Measurements from ENCODE around the gene SASH1.

Gene SASH1

GRCh38 chr6:148303616-148304015 lies 39.0 kb upstream of the SASH1 start (continued):
- TF ChIP-seq ZBTB6 (tag by site-specific recombination; IDR thresholded peaks at IDR 0.05) = no peak
- TF ChIP-seq ZNF121 (tag by site-specific recombination; IDR thresholded peaks at IDR 0.05) = peak; percentile 29; the same call in 1 of the 2 replicates
- TF ChIP-seq ZNF555 (tag by site-specific recombination; conservative IDR thresholded peaks at IDR 0.05) = peak; percentile 94
- peak; percentile 91 for TF ChIP-seq ZNF510 (tag by site-specific recombination; IDR thresholded peaks at IDR 0.05; ENCODE audit: insufficient replicate concordance)
- peak; percentile 94 for TF ChIP-seq ZNF140 (tag by site-specific recombination; IDR thresholded peaks at IDR 0.05)
- TF ChIP-seq ZSCAN18 (tag by site-specific recombination; IDR thresholded peaks at IDR 0.05) = no peak
- TF ChIP-seq IKZF3 (tag by site-specific recombination; IDR thresholded peaks at IDR 0.05) = no peak
- TF ChIP-seq ZNF626 (tag by site-specific recombination; IDR thresholded peaks at IDR 0.05) = no peak
- TF ChIP-seq ZNF530 (tag by site-specific recombination; IDR thresholded peaks at IDR 0.05; ENCODE audit: low read depth) = 0 out of 2 replicates have a peak, but pooled peaks have one; percentile 55
- 0 out of 2 replicates have a peak, but pooled peaks have one; percentile 13 for TF ChIP-seq ZNF704 (tag by site-specific recombination; IDR thresholded peaks at IDR 0.05)
- no peak for TF ChIP-seq HIC1 (tag by site-specific recombination; IDR thresholded peaks at IDR 0.05)
- TF ChIP-seq YY1 (tag by site-specific recombination; IDR thresholded peaks at IDR 0.05) = no peak
- 0 out of 2 replicates have a peak, but pooled peaks have one; percentile 54 for TF ChIP-seq ZNF404 (tag by site-specific recombination; IDR thresholded peaks at IDR 0.05)

GRCh38 chr6:148304976-148305375 lies 37.7 kb upstream of the SASH1 start:
- no peaks in the 10 kb centered on the region for H3K9me3 ChIP-seq (ENCODE audit: control insufficient read depth, insufficient read depth, low read depth, low read length)
- no peak for TF ChIP-seq ZNF140 (tag by site-specific recombination; IDR thresholded peaks at IDR 0.05)
- no peak for TF ChIP-seq ZNF146 (tag by site-specific recombination; IDR thresholded peaks at IDR 0.05)
- no peak for TF ChIP-seq ZNF548 (tag by site-specific recombination; IDR thresholded peaks at IDR 0.05)
- no peak for TF ChIP-seq SP2 (tag by site-specific recombination; IDR thresholded peaks at IDR 0.05)
- TF ChIP-seq ZNF561 (tag by site-specific recombination; IDR thresholded peaks at IDR 0.05; ENCODE audit: borderline replicate concordance) = no peak
- TF ChIP-seq GLI4 (tag by site-specific recombination; IDR thresholded peaks at IDR 0.05) = no peak
- no peaks in the 10 kb centered on the region for H3K4me1 ChIP-seq (ENCODE audit: control insufficient read depth, insufficient read depth, low read length)
- CTCF ChIA-PET = interaction anchor here (0.6 to 1.2 kb wide), 3 partner anchors 160 to 1690 kb away, joined by 3 to 6 read pairs (median 4); no protein-coding TSS in a partner anchor
- H3K27ac ChIP-seq (ENCODE audit: extremely low read depth, low read depth, low read length) = no peak overlapping the region
- H3K36me3 ChIP-seq (ENCODE audit: control insufficient read depth in 2 of 2, insufficient read depth in 1 of 2, low read length in 2 of 2) = no peaks in the 10 kb centered on the region
- POLR2A ChIA-PET = no interaction called here
- no peak overlapping the region for H3K4me3 ChIP-seq (ENCODE audit: low read depth, low read length)

GRCh38 chr6:148306286-148306685 lies 36.4 kb upstream of the SASH1 start:
- ChIA-PET POLR2A (no interaction called here), CTCF (no interaction called here)
- Histone ChIP-seq H3K4me3 (ENCODE audit: low read depth, low read length) (no peak overlapping the region), H3K27ac (ENCODE audit: extremely low read depth, low read depth, low read length) (no peak overlapping the region), H3K36me3 (ENCODE audit: control insufficient read depth in 2 of 2, insufficient read depth in 1 of 2, low read length in 2 of 2) (no peaks in the 10 kb centered on the region), H3K4me1 (ENCODE audit: control insufficient read depth, insufficient read depth, low read length) (no peaks in the 10 kb centered on the region), H3K9me3 (ENCODE audit: control insufficient read depth, insufficient read depth, low read depth, low read length) (no peaks in the 10 kb centered on the region)
- TF ChIP-seq ZNF280C (tag by site-specific recombination; IDR thresholded peaks at IDR 0.05) (no peak), ZBTB20 (tag by site-specific recombination; IDR thresholded peaks at IDR 0.05) (no peak), BCL6B (tag by site-specific recombination; IDR thresholded peaks at IDR 0.05) (no peak), ZNF157 (tag by site-specific recombination; IDR thresholded peaks at IDR 0.05) (no peak), ZBTB8A (tag by site-specific recombination; IDR thresholded peaks at IDR 0.05) (no peak), FEZF1 (tag by site-specific recombination; IDR thresholded peaks at IDR 0.05) (no peak)

All from HEK293 (cell line).